ENCODE measurements around the gene AGGF1.

GRCh38 chr5:77064040-77064439 lies 33.8 kb downstream of the AGGF1 start:
- no peak for TF ChIP-seq CTCF (IDR thresholded peaks at IDR 0.05)
- TF ChIP-seq POLR2A (IDR thresholded peaks at IDR 0.05): no peak
- TF ChIP-seq EP300 (IDR thresholded peaks at IDR 0.05): no peak
- TF ChIP-seq POLR2AphosphoS5 (IDR thresholded peaks at IDR 0.05): no peak
